ENCODE data around the gene BDH1. TPM values are rescaled to one million over a fixed set of nuclear protein-coding genes. Genes with fewer than 3 reads are reported as not detected.

The BDH1 gene
- total and polyA plus RNA-seq, 2 of the 8 experiments (the other 6 are each of a cell fraction or from before 2014, with no cell fraction given), result 27.2 to 28.1 TPM

- Histone ChIP-seq H3K4me1 (replicated peaks in 1 of 4; ENCODE audit: control insufficient read depth in 3 of 4, insufficient read depth in 4 of 4, low read length in 3 of 4) (peaks cover 0 to 4% (median under 1%) of the 10 kb centered on the region in 4 experiments; a peak in 2 of 7 replicates), H3K79me1 (ENCODE audit: low read depth, low read length) (no peaks in the 10 kb centered on the region), H3K14ac (ENCODE audit: insufficient read length) (no peak overlapping the region), H3K4me3 (ENCODE audit: extremely low read depth in 1 of 4, insufficient read depth in 2 of 4, low read depth in 3 of 4, low read length in 4 of 4) (no peak overlapping the region), H3K36me3 (ENCODE audit: control insufficient read depth in 2 of 4, insufficient read depth in 4 of 4, low read length in 3 of 4) (no peaks in the 10 kb centered on the region), H3K79me2 (ENCODE audit: control insufficient read depth in 1 of 2, insufficient read depth in 2 of 2, low read length in 2 of 2) (no peaks in the 10 kb centered on the region), H4K91ac (replicated peaks; ENCODE audit: insufficient read length, low read length) (no peak overlapping the region), H3K9me3 (ENCODE audit: insufficient read depth in 2 of 2, low read depth in 1 of 2, low read length in 1 of 2) (no peaks in the 10 kb centered on the region), H2BK20ac (ENCODE audit: low read length) (no peak overlapping the region), H3K18ac (ENCODE audit: extremely low read depth, low read length) (no peak overlapping the region), H2BK15ac (ENCODE audit: low read length) (no peak overlapping the region), H2BK120ac (replicated peaks; ENCODE audit: low read depth, low read length) (no peak overlapping the region), H2AK5ac (ENCODE audit: low read depth, low read length) (no peak overlapping the region), H4K8ac (ENCODE audit: extremely low read depth, insufficient read depth, low read length) (no peak overlapping the region), H3K23me2 (ENCODE audit: low read depth, low read length) (no peaks in the 10 kb centered on the region), H3K4me2 (ENCODE audit: insufficient read depth in 1 of 2, low read depth in 2 of 2, low read length in 2 of 2) (no peak overlapping the region), H4K20me1 (replicated peaks in 1 of 2; ENCODE audit: control insufficient read depth in 1 of 2, insufficient read depth in 2 of 2, low read length in 2 of 2) (no peaks in the 10 kb centered on the region), H4K5ac (ENCODE audit: insufficient read length, low read depth, low read length) (no peak overlapping the region), H3K23ac (ENCODE audit: insufficient read length) (no peak overlapping the region), H3K4ac (replicated peaks; ENCODE audit: insufficient read length, low read depth, low read length) (no peak overlapping the region), H2AFZ (ENCODE audit: low read length) (peak overlapping the region; percentile 52; the same call in 1 of the 2 replicates), H3K27ac (ENCODE audit: low read depth, low read length) (no peak overlapping the region), H3K9ac (replicated peaks in 1 of 4; ENCODE audit: extremely low read depth in 1 of 4, low read depth in 3 of 4, low read length in 3 of 4) (no peak overlapping the region), H3K27me3 (replicated peaks in 1 of 4; ENCODE audit: control insufficient read depth in 3 of 4, extremely low read depth in 1 of 4, insufficient read depth in 3 of 4, low read length in 3 of 4) (peaks cover 0 to 4% (median 0%) of the 10 kb centered on the region in 4 experiments; a peak in 1 of 7 replicates), H2BK12ac (ENCODE audit: low read depth, low read length) (no peak overlapping the region), H3K56ac (replicated peaks; ENCODE audit: insufficient read length, low read depth, low read length) (no peak overlapping the region), H2BK5ac (ENCODE audit: low read depth, low read length) (no peak overlapping the region)
- FAIRE-seq, result no peak
- WGBS, 2 experiments (ENCODE audit: extremely low coverage in 1 of 2, insufficient coverage in 1 of 2, insufficient read length in 1 of 2, insufficient replicate concordance in 2 of 2, low coverage in 1 of 2, low lambda C conversion rate in 2 of 2, missing lambda C conversion rate in 1 of 2), result 86% methylated on average over 3 of the region's 3 CpGs; no CpG with 5 or more reads in 1 of the 2 experiments
- DNase-seq (ENCODE audit: low read depth in 1 of 2, low spot score in 2 of 2), result no peak
- ChIA-PET POLR2A (ENCODE audit: partially characterized antibody) (no interaction called here), CTCF (ENCODE audit: partially characterized antibody) (interaction anchor here (2.1 kb wide), 1 partner anchor 27 kb away, joined by 7 read pairs; no protein-coding TSS in a partner anchor)
- TF ChIP-seq EGR1 (IDR thresholded peaks at IDR 0.05; ENCODE audit: borderline replicate concordance, low read depth, low read length) (no peak), SUZ12 (IDR thresholded peaks at IDR 0.05; ENCODE audit: low read length) (no peak), NRF1 (IDR thresholded peaks at IDR 0.05; ENCODE audit: low read depth, low read length) (no peak), KDM1A (IDR thresholded peaks at IDR 0.05; ENCODE audit: borderline replicate concordance, low read length) (no peak), SRF (IDR thresholded peaks at IDR 0.05; ENCODE audit: low read depth, low read length) (no peak), SIN3A (conservative IDR thresholded peaks at IDR 0.05 in 1 of 2, IDR thresholded peaks at IDR 0.05 in 1 of 2; ENCODE audit: low read depth in 1 of 2, low read length in 2 of 2) (no peak), TCF12 (IDR thresholded peaks at IDR 0.05; ENCODE audit: low read depth, low read length) (no peak), CBX5 (IDR thresholded peaks at IDR 0.05; ENCODE audit: low read depth, low read length) (no peak), E2F6 (IDR thresholded peaks at IDR 0.05) (no peak), YY1 (IDR thresholded peaks at IDR 0.05; ENCODE audit: low read depth, low read length) (no peak), NANOG (IDR thresholded peaks at IDR 0.05; ENCODE audit: insufficient read depth, low read depth, low read length, poor library complexity, severe bottlenecking) (no peak)
Observed at GRCh38 chr3:197475514-197475913, 80.3 kb downstream of the BDH1 start.
